ENCODE data around the gene C19orf73.
"Not testable (repeated sequence)": the region's sequence is repeated elsewhere in the genome, so short reads cannot be mapped to it uniquely, and the experiment has no call there.

Gene C19orf73

DNA sequence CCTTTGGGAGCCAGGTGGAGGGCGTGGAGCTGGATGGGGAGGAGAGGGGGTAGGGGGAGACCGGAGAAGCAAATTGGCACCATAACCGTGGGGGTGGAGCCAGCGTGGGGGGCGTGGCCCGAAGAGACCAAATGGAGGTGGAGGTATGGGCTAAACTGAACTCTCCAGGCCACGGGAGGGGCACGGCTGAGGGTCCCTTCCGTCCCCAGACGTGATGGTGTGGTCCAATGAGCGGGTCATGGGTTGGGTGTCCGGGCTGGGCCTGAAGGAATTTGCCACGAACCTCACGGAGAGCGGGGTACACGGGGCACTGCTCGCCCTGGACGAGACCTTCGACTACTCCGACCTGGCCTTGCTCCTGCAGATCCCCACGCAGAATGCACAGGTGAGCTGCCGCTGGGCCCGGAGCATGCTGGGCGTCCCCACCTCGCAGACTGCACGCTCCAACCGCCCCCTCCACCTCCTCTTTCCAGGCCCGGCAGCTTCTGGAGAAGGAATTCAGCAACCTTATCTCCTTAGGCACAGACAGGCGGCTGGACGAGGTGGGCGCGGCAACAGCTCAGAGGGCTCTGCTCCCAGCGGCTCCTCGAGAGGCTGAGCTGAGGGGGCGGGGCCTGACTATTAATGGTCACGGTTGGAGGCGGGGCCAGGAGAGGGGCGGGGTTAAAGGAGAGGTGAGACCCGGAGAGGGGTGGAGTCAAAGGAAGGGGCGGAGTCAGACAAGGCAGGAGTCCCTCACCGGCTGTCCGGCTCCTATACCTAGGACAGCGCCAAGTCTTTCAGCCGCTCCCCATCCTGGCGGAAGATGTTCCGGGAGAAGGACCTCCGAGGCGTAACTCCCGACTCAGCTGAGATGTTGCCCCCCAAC is 30.1 kb upstream of the C19orf73 start:
- DNase-seq (ENCODE audit: low read depth) = peak; percentile 33

DNA sequence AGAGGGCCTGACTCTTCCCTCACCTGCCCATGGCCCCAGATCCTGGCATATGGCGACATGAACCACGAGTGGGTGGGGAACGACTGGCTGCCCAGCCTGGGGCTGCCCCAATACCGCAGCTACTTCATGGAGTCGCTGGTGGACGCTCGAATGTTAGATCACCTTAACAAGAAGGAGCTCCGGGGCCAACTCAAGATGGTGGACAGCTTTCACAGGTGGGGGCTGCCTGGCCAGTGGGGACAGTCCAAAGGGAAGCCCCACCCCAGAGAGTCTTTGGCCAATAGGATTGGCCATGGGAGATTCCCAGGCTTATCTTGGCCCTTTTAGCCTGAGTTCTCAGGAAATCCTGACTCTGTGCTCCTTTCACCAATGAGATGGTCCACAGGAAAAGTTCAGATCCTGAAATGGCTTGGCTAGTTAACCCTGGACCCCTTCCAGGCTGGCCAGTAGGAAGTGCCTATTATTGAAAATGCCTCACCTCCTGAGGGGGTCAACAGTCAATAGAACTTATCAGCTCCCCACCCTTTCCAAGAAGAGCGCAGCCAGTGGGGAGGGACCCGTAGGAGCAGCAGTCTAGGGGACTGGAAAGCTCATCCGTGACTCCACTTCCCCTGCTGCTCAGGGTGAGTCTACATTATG is 29.2 kb upstream of the C19orf73 start:
- DNase-seq (ENCODE audit: low read depth) = no peak

DNA sequence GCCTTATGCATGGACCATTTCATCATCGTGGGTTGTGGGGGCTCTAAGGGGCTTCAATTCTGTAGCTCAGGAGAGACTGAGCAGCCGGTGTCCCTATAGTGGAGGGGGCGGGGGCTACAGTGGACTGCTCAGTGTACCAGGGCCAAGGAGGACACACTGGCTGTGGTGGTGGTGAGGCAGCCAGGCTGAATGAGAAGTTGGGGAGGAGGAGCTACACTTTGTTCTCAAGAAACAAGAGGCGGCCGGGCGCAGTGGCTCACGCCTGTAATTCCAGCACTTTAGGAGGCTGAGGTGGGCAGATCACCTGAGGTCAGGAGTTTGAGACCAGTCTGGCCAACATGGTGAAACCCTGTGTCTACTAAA is 27.4 kb upstream of the C19orf73 start:
- not testable (repeated sequence) for DNase-seq (ENCODE audit: low read depth)

DNA sequence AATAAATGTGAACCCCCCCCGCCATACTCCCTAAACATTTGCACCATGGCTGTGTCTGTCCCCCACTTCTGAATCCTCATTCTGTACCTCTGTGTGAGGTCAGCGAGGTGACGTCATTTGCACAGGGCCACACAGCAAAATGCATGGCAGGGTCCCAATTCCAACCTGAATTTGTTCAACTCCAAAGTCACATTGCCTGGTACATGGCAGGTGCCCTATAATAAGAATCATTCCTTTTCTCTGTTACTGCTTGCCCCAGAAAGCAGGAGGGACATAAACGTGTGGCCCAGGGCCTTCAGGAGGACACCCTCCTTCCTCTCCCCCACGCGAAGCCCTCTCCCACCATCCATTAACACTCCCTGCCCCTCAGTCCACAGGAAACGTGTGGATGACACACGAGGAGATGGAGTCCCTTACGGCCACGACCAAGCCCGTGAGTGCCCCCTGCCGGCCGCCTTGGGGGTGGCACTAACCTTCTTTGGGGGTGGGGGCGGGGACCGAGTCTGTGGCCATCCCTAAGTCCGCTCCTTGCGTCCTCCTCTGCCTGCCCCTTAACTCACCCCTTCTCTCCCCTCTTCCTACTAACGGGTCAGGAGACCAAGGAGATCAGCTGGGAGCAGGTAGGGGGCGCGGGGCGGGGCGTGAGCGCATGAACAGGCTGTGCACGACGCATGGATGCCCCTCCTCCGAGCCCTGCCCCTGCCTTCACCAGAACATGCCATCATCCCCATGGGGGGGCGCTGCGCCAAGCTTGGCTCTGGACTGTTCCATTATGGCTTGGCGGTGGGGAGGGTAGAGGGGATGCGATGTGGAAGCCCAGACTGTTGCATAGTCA is 26.8 kb upstream of the C19orf73 start:
- no peak for DNase-seq (ENCODE audit: low read depth)

DNA sequence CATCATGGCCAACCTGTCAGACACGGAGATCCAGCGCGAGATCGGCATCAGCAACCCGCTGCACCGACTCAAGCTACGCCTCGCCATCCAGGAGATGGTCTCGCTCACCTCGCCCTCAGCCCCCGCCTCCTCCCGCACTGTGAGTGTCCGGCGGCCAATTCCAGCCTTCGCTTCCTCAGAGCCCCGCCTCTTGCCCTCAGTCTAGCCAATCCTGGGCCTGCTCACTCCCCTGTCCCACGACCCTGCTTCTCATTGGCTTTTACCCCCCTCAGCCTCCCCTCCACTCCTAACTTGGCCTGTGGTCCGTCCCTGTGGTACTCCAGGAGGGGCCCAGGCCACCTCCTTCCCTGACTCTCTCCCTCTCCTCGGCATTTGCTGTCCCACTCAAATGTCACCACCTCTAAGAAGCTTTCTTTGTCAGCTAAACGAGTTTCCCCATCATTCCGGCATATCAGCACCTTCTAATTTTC is 24.0 kb upstream of the C19orf73 start:
- DNase-seq (ENCODE audit: low read depth) = peak; percentile 68

DNA sequence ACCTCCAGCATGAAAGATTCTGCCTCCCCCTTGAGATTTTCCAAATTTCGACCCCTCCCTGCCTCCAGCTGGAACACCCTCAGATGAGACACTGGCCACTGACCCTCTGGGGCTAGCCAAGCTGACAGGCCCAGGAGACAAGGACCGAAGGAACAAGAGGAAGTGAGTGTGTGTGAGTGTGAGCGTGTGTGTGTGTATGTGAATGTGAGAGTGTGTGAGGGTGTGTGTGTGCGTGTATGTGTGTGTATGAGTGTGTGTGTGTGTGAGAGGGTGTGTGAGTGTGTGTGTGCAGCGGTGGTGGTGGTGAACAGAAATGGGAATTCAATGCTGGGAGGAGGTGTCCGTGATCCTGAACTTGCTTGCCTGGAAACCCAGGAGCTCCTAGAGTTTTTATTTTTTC is 22.4 kb upstream of the C19orf73 start:
- no peak for DNase-seq (ENCODE audit: low read depth)

DNA sequence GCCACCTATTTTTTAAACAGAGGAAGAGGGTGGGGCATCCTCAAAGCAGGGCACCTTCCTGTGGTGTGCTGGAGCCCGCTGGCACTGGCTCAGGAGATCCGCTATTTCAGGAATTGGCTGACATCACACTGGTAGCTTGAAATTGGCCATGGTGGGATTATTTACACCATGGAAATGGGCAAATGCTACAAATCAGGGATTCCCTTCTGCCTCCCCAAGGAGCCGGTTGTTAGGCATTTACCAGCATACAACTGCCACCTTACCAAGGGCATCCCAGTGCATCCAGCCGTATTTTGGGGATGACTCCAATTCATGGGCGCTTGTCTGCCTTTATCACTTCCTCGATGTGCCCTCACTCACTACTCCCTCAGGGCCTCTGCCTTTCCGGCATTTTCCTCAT is 22.0 kb upstream of the C19orf73 start:
- no peak for DNase-seq (ENCODE audit: low read depth)

DNA sequence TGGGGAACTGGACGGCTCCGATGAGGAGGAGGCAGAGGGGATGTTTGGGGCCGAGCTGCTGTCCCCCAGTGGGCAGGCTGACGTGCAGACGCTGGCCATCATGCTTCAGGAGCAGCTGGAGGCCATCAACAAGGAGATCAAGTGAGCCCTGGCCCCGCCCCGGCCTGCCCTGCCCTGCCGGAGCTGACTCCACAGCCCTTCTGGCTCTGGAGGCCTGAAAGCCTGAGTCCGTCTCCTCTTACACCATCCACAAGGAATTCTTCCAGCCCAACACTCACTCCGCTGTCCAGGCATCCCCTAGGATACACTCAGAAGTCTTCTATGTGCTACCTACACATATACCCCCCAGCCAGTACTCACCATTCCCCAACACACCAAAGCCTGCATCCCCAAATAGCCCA is 17.8 kb upstream of the C19orf73 start:
- DNase-seq (ENCODE audit: low read depth) = peak; percentile 42

DNA sequence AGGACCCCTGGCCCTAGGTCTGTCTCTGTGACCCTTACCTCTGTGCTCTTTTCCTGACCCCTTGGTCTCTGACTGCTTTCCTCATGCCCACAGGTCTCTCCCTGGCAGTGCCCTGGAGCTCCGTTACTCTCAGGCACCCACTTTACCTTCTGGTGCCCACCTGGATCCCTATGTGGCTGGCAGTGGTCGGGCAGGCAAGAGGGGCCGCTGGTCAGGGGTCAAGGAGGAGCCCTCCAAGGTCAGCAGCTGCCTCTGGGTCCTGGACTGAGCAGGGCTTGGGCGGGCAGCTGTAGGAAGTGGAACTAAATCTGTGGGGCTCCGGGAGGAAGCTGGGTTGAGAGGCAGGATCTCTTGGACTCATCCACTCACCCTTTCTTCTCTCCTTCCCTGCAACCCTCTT is 16.7 kb upstream of the C19orf73 start:
- no peak for DNase-seq (ENCODE audit: low read depth)

DNA sequence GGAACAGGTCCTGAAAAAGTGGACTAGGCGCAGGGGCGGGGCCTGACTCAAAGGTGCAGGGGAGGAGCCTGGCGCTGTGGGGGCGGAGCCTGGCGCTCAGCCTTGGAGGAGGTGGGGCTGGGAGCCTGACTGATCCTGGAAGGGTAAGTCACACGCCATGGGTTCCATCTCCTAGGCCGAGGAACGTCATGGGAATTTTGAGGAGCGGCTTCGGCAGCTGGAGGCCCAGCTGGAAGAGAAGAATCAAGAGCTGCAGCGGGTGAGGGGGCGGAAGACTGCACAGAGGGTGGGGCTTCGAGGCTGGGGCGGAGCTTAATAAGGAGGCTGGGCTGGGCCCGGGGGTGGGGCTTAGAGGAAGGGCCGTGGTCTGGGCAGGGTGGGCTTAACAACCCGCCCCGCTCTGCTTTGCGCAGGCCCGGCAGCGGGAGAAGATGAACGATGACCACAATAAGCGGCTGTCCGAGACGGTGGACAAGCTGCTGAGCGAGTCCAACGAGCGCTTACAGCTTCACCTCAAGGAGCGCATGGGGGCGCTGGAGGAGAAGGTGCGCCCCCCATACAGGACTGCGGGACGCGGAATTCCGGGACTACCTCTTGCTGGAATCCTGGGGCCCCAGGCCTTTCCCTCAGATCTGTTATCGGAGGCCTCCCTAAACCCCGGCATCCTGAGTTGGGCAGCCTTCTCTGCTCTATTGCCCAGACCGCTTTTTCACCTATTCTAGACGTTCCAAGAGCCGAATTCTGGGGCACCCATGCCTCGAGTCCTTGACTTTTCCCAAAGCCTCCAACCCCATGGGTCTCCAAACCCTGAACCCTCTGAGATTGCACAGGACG is 14.9 kb upstream of the C19orf73 start:
- no peak for DNase-seq (ENCODE audit: low read depth)

DNA sequence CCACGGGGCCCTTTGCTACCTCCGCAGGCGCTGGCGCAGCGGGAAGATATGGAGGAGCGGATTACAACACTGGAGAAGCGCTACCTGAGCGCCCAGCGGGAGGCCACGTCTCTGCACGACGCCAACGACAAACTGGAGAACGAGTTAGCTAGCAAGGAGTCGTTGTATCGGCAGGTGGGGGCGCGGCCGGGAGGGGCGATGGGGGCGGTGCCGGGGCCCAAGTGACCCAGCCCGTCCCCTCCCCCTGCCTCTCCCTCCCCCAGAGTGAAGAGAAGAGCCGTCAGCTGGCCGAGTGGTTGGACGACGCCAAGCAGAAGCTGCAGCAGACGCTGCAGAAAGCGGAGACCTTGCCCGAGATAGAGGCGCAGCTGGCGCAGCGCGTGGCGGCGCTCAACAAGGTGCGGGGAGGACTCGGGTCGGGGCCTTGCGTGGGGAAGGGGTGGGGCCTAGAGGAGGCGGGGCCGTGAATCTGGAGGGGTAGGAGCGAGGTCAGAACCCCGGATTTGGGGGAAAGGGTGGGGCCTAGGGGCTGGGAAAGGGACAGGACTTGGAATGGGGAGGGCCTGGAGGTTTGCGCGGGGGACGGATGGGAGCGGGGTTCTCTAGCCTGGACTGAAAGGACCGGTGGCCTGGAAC is 14.1 kb upstream of the C19orf73 start:
- DNase-seq (ENCODE audit: low read depth) = no peak

DNA sequence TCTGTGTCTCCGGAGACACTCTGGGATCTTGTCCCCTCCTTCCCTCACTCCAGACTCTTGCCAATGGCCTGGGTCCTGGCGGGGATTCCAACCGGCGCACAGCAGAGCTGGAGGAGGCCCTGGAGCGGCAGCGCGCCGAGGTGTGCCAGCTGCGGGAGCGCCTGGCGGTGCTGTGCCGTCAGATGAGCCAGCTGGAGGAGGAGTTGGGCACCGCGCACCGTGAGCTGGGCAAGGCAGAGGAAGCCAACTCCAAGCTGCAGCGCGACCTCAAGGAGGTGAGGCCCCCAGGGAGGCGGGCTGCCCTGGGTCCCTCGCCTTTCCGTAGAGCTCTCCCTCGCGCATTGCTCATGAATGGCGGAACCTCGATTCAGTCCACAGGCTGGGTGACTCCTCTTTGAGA is 11.4 kb upstream of the C19orf73 start:
- DNase-seq (ENCODE audit: low read depth) = no peak

DNA sequence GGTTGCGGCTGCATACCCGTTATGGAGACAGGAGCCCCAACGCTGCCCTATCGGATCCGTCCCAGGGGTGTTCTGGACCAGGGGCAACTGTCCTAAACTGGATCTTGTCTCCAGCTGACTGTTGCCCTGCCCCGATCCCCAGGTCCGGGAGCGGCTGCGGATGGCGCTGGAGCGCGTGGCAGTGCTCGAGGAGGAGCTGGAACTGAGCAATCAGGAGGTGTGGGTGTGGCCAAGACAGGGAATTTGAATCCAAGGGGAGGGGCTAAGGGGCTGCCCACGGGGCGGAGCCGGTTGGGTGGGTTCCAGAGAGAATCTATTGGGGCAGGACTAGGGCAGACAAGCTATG is 10.3 kb upstream of the C19orf73 start:
- DNase-seq (ENCODE audit: low read depth) = no peak

DNA sequence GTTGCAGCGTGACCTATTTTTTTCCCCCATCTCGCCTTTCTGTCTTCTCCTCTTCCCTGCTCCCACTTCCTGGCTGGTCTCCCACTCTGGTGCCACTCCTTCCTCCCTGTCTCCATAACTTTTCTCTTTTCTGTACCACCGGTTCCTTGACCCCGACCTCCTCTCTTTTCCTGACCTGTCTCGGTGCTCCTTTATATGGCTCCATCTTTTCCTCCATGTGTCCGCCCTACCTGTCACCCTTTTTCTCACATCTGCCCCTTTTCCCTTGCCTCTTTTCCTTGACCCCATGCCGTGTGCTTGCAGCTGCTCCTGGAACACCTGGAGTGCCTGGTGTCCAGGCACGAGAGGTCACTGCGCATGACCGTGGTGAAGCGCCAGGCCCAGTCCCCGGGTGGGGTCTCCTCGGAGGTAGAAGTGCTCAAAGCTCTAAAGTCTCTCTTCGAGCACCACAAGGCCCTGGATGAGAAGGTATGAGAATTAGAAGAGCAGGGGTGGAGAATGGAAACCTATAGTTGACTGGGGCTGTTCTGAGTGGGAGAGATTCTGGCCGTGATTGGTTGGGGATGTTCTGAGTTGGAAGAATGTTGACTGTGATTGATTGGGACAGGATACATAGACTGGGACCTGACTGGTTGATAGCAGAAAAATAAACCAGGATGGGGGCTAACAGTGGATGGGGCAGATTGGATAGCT is 9.7 kb upstream of the C19orf73 start:
- no peak for DNase-seq (ENCODE audit: low read depth)

DNA sequence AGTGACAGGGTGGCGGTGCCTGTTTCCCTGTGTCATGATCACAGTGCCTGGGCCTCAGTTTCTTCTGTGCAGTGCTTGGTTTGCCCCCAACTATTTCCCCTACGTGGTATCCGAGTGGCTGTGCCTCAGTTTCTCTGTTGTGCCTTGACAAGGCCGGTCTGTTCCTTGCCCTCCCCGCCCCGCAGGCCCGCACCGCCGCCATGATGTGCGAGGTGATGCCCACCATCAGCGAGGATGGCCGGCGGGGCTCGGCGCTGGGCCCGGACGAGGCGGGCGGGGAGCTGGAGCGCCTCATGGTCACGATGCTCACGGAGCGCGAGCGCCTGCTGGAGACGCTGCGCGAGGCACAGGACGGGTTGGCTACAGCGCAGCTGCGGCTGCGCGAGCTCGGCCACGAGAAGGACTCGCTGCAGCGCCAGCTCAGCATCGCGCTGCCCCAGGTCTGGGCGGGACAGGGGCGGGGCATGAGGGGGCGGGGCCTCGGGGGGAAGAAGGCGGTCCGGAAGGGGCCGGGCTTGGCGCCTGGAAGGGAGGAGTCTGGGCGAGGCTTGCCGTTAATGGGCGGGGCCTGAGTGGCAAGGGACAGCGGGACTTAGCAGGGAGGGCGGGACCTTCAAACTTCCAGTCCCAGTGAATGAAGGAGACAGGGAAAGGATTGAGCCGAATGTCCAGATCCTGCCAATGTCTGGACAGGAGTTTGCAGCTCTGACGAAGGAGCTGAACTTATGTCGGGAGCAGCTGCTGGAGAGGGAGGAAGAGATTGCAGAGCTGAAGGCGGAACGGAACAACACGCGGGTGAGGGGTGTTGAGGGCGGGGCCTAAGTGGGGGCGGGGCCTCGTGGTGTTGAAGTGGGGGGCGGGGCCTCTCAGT is 9.0 kb upstream of the C19orf73 start:
- peak; percentile 65 for DNase-seq (ENCODE audit: low read depth)

DNA sequence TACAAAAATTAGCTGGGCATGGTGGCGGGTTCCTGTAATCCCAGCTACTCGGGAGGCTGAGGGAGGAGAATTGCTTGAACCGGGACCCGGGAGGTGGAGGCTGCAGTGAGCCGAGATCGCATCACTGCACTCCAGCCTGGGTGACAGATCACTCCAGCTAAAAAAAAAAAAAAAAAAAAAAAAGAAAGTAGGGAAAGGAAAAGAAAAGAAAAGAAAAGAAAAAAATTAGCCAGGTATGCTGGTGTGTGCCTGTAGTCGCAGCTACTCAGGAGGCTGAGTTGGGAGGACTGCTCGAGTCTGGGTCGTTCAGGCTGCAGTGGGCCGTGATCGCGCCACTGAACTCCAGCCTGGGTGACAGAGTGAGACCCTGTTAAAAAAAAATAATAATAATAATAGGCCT is 8.3 kb upstream of the C19orf73 start:
- not testable (repeated sequence) for DNase-seq (ENCODE audit: low read depth)

DNA sequence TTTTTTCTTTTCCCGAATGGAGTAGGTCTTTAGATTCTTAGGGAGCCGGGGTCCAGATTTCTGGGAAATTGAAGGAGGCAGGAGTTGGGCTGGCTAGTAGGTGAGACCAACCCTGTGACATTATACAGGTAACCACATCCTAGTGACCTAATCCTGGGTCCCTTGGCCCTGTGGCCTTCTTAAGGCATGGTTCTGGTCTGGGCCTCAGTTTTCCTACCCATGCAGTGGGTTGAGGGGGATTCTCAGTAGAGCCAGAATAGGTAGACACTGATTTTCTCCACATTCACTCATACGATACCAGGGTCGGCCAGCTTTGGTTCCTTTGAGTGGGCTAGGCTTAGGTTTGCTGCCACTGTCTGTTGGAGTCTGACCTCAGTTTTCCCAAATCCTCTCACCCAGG is 7.6 kb upstream of the C19orf73 start:
- no peak for DNase-seq (ENCODE audit: low read depth)

DNA sequence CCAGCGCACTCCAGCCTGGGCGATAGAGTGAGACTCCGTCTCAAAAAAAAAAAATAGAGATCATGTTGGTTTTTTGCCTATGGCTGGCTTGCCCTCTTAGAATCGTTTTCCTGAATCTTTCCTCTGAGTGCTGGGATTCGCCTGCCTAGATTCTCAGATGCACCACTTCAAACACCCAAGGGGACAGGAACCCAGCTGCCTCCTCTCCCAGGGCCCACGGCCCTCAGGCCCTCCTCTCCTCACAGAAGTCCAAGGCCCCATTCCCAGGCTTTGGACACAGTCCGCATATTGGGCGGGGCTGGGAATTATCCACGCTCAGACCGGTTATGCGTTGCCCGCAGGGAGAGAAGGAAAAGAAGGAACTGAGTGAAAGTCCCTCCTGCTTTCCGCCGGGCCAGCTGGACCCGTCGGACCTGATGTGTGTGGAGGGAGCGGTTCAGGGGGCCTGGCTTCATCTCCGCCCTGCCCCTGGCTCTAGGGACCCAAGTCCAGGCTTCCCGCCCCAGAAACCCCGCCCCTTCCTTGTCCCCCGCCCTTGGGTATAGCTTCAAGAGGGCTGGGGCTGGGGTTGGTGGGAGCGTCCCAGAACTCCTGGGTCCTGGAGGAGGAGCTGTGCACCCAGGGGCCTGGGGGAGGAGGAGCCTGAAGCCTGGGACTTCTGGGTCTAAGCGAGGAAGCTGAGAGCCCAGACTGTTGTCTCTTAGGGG is 6.2 kb upstream of the C19orf73 start:
- DNase-seq (ENCODE audit: low read depth) = no peak

DNA sequence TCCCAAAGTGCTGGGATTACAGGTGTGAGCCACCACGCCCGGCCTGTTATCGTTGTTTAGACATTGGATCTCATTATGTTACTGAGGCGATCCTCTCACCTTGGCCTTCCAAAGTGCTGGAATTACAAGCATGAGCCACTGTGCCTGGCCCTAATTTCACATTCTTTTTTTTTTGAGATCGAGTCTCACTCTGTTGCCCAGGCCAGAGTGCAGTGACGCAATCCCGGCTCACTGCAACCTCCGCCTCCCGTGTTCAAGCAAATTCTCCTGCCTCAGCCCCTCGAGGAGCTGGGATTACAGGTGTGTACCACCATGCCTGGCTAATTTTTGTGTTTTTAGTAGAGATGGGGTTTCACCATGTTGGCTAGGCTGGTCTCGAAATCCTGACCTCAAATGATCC is 4.3 kb upstream of the C19orf73 start:
- DNase-seq (ENCODE audit: low read depth) = not testable (repeated sequence)
